SU-DHL-6 (cell line): ENCODE data around the gene ZNF185.

Experiments
- H2AFZ ChIP-seq: fragments of 200-600 bp; sonication (generic); 2 replicates; pipeline ENCODE4 v1.6.1; 2014; ENCODE audit warnings: low read depth, mild to moderate bottlenecking, moderate library complexity, mixed read lengths, antibody characterized with exemption, low read length; ENCODE audit not compliant: severe bottlenecking
- H3F3A ChIP-seq: fragments of 200-600 bp; shearing (Covaris generic); 2 replicates; pipeline ENCODE4 v1.6.0; 2016; ENCODE audit warnings: antibody characterized with exemption, mild to moderate bottlenecking; ENCODE audit not compliant: insufficient read depth
- H3K27ac ChIP-seq: fragments of 200-600 bp; sonication (generic); 2 replicates; pipeline ENCODE4 v1.5.1; 2016; ENCODE audit warnings: low read depth, mild to moderate bottlenecking, low read length, moderate library complexity, mixed read lengths
- H3K27me3 ChIP-seq: fragments of 200-600 bp; sonication (generic), shearing (Covaris generic); 2 replicates; pipeline ENCODE4 v1.6.0; 2014; ENCODE audit warnings: mild to moderate bottlenecking, low read length
- H3K36me3 ChIP-seq: fragments of 200-600 bp; sonication (generic); 2 replicates; pipeline ENCODE4 v1.6.1; 2014; ENCODE audit warnings: mild to moderate bottlenecking, low read length, mixed read lengths
- H3K4me2 ChIP-seq: fragments of 300-600, 200-600 bp; shearing (Covaris generic), sonication (generic); 2 replicates; pipeline ENCODE4 v1.6.0; 2014; ENCODE audit warnings: low read length, low read depth, mild to moderate bottlenecking; ENCODE audit not compliant: poor library complexity, severe bottlenecking
- H3K4me3 ChIP-seq: fragments of 200-600 bp; sonication (generic); 2 replicates; pipeline ENCODE4 v1.5.1; 2014; ENCODE audit warnings: antibody characterized with exemption, low read length, mild to moderate bottlenecking, mixed read lengths; ENCODE audit not compliant: insufficient read depth, poor library complexity, severe bottlenecking
- H3K79me2 ChIP-seq: fragments of 200-600 bp; sonication (generic); 2 replicates; pipeline ENCODE4 v1.6.1; 2014; ENCODE audit warnings: mild to moderate bottlenecking, low read length, moderate library complexity; ENCODE audit not compliant: insufficient read depth
- H3K9ac ChIP-seq: fragments of 200-600 bp; sonication (generic); 2 replicates; pipeline ENCODE4 v1.7.0; 2014; ENCODE audit warnings: mild to moderate bottlenecking, low read length
- H3K9me2 ChIP-seq: fragments of 200-600 bp; sonication (generic); replicated peaks from 2 replicates; pipeline ENCODE4 v1.6.1; 2014; ENCODE audit warnings: low read length; ENCODE audit not compliant: insufficient read depth
- H3K9me3 ChIP-seq: fragments of 200-600 bp; sonication (generic); 2 replicates; pipeline ENCODE4 v1.6.1; 2014; ENCODE audit warnings: low read length, mixed read lengths; ENCODE audit not compliant: insufficient read depth
- H4K20me1 ChIP-seq: fragments of 200-600 bp; sonication (generic); 2 replicates; pipeline ENCODE4 v1.6.1; 2014; ENCODE audit warnings: low read depth, mild to moderate bottlenecking, antibody characterized with exemption, low read length, moderate library complexity, mixed read lengths
- EZH2phosphoT487 ChIP-seq: fragments of 200-600 bp; sonication (generic), shearing (Covaris generic); conservative IDR thresholded peaks from 2 replicates; pipeline ENCODE4 v1.6.1; 2018; ENCODE audit warnings: mild to moderate bottlenecking, antibody characterized with exemption, low read length, moderate library complexity, mixed read lengths
- TF ChIP-seq, protein P1 (sequence below): fragments of 200-600 bp; sonication (generic); IDR thresholded peaks from one replicate; pipeline ENCODE4 v1.5.1; 2017; ENCODE audit warnings: antibody characterized with exemption, mild to moderate bottlenecking, low read length, moderate library complexity; ENCODE audit not compliant: insufficient read depth, poor library complexity, severe bottlenecking

ZNF185 gene

DNA sequence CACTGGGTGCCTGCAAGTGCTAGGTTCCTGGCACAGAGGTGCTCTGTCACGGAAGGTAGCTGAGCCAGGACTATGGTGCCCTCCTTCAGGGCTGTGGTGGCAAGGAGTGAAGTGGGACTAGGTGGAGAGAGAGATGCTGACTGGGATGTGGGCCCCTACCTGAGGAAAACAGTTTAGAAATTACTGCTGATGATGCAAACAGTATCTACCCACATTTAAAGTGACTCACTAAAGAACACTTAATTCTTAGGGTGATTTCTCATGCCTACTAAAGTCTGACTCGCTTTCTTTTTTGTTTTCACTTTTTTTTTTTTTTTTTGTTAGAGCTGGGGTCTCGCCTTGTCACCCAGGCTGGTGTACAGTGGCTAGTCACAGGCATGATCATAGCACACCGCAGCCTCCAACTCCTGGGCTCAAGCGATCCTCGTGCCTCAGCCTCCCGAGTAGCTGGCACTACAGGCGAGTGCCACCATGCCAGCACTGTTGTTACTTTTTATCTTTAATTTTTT, 3.1 kb downstream of the ZNF185 start:
- H3K27me3 ChIP-seq: no peaks in the 10 kb centered on the region
- H3K4me3 ChIP-seq: no peak overlapping the region
- no peak for TF ChIP-seq EZH2phosphoT487
- TF ChIP-seq, protein P1, sequence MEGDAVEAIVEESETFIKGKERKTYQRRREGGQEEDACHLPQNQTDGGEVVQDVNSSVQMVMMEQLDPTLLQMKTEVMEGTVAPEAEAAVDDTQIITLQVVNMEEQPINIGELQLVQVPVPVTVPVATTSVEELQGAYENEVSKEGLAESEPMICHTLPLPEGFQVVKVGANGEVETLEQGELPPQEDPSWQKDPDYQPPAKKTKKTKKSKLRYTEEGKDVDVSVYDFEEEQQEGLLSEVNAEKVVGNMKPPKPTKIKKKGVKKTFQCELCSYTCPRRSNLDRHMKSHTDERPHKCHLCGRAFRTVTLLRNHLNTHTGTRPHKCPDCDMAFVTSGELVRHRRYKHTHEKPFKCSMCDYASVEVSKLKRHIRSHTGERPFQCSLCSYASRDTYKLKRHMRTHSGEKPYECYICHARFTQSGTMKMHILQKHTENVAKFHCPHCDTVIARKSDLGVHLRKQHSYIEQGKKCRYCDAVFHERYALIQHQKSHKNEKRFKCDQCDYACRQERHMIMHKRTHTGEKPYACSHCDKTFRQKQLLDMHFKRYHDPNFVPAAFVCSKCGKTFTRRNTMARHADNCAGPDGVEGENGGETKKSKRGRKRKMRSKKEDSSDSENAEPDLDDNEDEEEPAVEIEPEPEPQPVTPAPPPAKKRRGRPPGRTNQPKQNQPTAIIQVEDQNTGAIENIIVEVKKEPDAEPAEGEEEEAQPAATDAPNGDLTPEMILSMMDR: no peak
- no peaks in the 10 kb centered on the region for H3K79me2 ChIP-seq
- no peaks in the 10 kb centered on the region for H3K9me2 ChIP-seq
- H3K9ac ChIP-seq: no peak overlapping the region
- no peak overlapping the region for H3K4me2 ChIP-seq
- H3F3A ChIP-seq: no peaks in the 10 kb centered on the region
- H3K36me3 ChIP-seq: no peaks in the 10 kb centered on the region
- no peaks in the 10 kb centered on the region for H4K20me1 ChIP-seq
- H2AFZ ChIP-seq: no peak overlapping the region
- no peaks in the 10 kb centered on the region for H3K9me3 ChIP-seq
- no peak overlapping the region for H3K27ac ChIP-seq

DNA sequence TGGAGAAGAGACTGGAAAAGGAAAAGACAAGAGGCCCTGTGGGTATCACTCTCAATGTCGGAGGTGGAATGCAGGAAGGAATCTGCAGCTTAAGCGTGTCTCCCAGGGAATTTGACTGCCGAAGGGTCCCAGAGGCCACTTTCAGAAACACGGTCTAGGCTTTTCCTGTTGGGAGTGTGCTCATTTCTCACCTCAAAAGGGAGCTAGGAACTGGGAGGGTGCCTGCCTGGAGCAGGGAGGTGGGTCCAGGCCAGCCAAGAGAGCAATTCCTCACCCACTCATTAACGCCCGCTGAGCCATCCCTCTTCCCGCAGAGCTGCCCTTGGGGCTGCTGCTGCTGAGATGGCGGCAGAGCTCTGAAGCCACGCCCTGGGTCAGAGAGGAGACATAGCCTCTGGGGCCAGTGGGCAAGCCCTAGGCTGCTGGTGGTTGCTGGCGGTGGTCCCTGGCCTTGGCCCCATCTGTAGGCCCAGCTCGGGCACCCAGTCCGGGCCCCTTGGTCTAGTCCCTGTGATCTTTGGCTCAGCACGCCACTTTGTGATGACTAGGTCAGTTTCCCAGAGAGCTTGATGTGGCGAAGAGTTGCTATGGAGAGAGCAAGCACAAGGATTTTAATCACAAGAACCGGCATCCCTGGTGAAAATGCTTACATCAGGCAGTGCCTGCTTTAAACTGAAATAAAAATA, 4.1 kb downstream of the ZNF185 start:
- Histone ChIP-seq H3K9me2 (no peaks in the 10 kb centered on the region), H3K36me3 (no peaks in the 10 kb centered on the region), H3K27ac (no peak overlapping the region), H2AFZ (no peak overlapping the region), H3K9ac (no peak overlapping the region), H3K27me3 (no peaks in the 10 kb centered on the region), H3K4me3 (no peak overlapping the region), H3K79me2 (no peaks in the 10 kb centered on the region), H3F3A (no peaks in the 10 kb centered on the region), H4K20me1 (no peaks in the 10 kb centered on the region), H3K4me2 (no peak overlapping the region), H3K9me3 (no peaks in the 10 kb centered on the region)
- TF ChIP-seq EZH2phosphoT487: no peak
- TF ChIP-seq, protein P1: no peak

DNA sequence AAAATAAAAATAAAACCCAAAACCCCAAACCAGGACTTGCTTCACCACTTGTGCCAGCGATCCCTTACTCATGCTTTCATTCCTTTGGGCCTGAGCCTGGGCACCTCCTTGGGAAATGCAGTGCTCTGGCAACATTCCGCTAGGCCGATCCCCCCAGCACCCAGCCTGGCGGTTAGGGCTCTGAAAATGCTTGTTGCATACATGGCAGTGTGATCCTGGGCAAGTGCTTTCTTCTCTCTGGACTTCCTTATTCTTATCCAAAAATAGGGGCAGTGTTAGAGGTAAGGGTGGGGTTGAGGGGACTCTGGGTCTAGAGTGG, 4.6 kb downstream of the ZNF185 start:
- no peak overlapping the region for H2AFZ ChIP-seq
- H3K27me3 ChIP-seq: no peaks in the 10 kb centered on the region
- H3K9ac ChIP-seq: no peak overlapping the region
- no peaks in the 10 kb centered on the region for H3K9me3 ChIP-seq
- H3K27ac ChIP-seq: no peak overlapping the region
- H3K36me3 ChIP-seq: no peaks in the 10 kb centered on the region
- H3K79me2 ChIP-seq: no peaks in the 10 kb centered on the region
- no peaks in the 10 kb centered on the region for H4K20me1 ChIP-seq
- no peak for TF ChIP-seq EZH2phosphoT487
- TF ChIP-seq, protein P1: no peak
- no peaks in the 10 kb centered on the region for H3K9me2 ChIP-seq
- no peak overlapping the region for H3K4me2 ChIP-seq
- no peaks in the 10 kb centered on the region for H3F3A ChIP-seq
- no peak overlapping the region for H3K4me3 ChIP-seq
